Stimulated activated CD4-positive, alpha-beta T cell treated with anti-CD3 and anti-CD28 coated beads, TNF-alpha, amount 100 ng/mL, for 1 hour (primary cell): ENCODE results near the gene IGSF3.

Experiments used
- DNase-seq, 3 donors: peaks; one replicate each; pipeline ENCODE4 v3.0.0-alpha.2; 2020; ENCODE audit warnings: low read depth in 3 of 3, low spot score in 1 of 3

IGSF3 gene

GRCh38 chr1:116686723-116687352, 19.3 kb upstream of the IGSF3 start:
- DNase-seq: no peak

- DNase-seq: no peak
Measured at GRCh38 chr1:116686175-116686574, 18.6 kb upstream of the IGSF3 start.

- no peak for DNase-seq
Measured at GRCh38 chr1:116684575-116684974, 17.0 kb upstream of the IGSF3 start.

DNA sequence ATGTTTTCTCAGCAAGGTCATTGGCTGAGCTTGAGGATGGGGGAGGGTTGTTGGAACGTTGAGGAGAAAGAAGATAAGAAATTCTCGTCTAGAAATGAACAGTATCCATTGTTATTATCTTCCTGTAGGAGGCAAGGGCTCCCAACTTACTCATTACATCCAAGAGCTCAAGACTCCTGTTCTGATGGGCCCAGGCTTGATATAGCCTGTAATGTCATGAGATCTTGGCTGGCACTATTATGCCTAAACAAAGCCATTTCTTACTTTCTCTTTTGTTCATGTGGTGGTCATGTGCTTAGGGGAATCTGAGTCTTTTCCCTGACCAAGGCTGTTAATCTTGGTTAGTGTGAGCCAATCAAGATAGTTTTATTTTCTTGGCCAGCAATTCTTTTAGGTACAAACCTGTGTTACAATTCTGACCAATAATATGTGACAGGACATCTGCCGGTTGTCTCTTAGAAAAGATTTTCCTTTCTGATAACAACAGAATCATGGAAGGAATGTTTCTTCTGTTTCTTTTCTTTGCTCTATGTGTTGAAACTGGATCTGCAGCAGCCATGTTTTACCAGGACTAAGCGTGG, 15.2 kb upstream of the IGSF3 start:
- no peak for DNase-seq

DNA sequence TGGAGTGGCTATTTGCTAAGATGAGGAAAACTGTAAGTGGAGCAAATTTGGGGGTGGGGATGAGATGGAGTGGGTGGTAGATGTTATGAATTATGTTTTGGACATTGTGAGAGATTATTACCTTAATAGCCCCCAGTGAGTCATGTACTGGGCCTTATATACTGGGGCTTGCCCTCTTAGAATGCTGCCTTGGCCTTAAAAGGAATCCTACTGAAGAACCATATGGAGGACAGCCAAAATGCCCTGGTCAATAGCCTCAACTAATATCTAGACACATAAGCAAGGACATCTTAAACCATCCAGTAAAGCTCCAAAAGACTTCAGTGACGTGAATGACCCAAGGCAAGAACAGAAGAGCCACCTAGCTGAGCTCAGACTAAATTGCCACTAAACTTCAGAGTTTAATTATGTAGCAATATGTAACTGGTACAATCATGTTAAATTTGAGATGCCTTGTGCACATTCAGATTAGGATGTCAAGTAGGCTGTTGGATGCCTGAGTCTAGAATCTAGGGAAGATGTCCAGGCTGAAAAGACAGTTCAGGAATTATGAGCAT, 13.9 kb upstream of the IGSF3 start:
- no peak for DNase-seq

DNA sequence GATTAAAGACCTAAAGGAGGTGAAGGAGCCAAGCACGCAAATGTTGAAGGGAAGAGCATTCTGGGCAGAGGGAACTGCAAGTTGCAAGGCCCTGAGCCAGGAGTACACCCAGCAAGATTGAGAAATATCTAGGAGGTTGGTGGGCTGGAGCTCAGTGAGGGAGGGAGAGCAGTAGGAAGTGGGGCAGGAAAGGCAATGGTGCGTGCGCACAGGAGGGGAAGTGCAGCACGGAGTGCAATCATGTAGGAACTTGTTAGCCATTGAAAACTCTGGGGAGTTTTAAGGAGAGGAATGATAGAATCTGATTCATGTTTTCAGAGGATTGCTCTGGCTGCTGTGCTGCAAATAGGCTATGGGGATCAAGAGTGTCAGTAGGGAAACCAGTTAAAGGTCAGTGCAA, 13.2 kb upstream of the IGSF3 start:
- DNase-seq: no peak

DNA sequence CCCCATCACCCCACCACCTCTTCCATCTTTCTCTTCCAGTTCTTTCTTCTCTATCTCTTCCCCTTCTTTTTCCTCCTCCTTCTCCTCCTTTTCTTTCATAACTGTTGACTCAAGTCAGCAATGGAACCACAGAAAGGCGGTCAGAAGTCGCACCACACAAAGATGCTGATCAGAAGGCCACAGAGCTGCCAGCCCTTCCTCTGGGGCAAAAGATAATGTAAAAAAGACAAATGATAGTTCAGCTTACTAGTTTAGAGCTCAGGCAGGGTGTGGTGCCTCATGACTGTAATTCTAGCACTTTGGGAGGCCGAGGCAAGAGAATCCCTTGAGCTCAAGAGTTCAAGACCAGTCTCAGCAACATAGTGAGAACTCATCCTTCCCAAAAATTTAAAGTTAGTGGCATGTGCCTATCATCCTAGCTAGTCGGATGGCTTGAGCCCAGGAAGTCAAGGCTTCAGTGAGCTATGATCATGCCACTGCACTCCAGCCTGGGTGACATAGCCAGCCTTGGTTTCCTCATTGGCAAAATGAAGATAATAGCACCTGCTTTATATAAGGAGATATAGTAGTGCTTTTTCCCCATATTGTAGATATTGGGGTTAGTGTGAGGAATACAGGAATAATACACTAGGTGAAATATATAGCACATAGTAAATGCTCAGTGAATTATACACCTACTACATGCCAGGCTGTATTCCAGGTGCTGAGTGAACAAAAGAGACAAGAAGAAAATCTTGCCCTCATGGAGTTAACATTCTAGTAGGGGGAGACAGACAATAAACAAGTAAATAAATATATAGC, 12.5 kb upstream of the IGSF3 start:
- DNase-seq: no peak

- DNase-seq: no peak
Measured at GRCh38 chr1:116679091-116679827, 11.7 kb upstream of the IGSF3 start.

GRCh38 chr1:116678732-116679090, 11.2 kb upstream of the IGSF3 start:
- no peak for DNase-seq

- DNase-seq: no peak
Measured at GRCh38 chr1:116677474-116678062, 10.0 kb upstream of the IGSF3 start.

DNA sequence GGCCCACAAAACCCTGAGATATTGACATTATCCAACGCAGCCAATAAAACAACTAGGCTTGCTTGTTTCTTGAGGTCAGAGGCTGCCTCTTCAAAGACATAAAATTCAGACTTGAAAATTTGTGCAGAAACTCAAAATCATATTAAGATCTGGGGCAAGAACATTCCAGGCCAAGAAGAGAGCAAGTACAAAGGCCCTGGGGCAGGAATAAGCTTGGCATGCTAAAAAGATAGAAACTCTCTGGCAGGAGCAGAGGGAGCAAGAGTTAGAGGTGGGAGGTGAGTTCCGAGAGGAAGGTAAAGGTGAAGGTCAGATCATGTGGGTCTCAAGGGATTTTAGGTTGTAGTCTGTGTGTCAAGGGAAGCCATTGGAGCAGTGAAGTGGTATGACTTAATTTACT, 8.8 kb upstream of the IGSF3 start:
- DNase-seq: no peak

GRCh38 chr1:116674751-116675150, 7.2 kb upstream of the IGSF3 start:
- DNase-seq: no peak

GRCh38 chr1:116674011-116674531, 6.5 kb upstream of the IGSF3 start:
- DNase-seq: no peak

DNA sequence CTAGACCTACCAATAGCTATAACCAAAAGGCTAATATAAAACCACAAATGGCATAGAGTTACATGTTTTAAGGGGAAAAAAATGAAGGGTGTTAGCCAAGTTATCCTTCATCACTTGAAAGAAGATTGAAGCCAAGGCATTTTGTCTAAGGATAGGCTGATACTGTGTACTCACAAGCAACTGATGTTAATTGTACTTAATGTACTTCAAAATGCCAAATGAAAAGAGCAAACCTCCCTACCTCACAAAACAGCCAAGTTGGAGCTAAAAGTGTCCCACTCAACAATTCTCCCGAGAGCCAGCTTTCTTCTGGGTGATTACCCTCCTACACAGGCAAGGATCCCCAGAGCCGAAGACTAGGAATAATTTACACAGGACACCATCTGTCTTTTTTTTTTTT, 4.4 kb upstream of the IGSF3 start:
- DNase-seq: no peak

DNA sequence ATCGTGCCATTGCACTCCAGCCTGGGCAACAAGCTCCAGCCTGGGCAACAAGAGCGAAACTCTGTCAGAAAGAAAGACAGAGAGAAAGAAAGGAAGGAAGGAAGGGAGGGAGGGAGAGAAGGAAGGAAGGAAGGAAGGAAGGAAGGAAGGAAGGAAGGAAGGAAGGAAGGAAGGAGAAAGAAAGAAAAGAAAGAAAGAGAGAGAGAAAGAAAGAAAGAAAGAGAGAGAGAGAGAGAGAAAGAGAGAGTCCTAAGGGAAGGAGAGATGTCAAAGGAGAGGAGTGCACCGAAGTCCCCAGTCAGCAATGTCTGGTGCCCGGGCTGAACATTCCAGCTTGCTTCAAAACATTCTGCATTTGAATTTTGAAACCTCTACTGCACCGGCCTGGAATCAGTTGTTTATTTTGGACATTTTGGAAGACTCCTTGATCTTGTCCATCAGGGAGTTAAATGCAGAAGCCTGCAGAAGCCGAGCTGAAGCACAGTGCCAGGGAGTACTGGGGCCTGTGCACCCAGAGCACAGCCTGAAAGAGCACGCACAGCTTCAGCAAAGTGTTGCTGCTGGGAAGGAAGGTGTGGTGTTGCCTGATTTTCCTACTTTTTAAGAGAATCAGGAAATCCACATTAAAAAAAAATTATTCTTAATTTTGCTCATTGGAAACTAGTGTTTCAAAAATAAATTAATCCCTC, 3.7 kb upstream of the IGSF3 start:
- no peak for DNase-seq

DNA sequence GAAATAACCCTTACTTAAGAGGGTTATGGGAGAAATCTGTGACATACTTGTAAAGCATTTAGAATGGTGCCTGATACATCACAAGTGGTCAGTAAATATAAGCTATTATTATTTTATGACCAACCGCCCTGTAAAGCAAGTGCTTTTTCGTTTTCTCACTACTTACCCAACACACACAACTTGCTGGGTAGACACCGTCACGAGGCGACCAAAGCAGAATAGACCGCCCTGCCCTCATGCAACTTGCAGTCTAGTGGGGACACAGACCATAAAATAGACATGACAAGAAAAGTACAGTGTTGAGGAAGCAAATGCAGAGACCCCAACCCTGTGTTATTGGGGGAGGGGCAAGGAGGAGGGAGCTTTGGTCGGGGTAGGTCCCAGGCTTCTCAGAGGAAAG, 744 bp upstream of the IGSF3 start:
- DNase-seq: no peak

DNA sequence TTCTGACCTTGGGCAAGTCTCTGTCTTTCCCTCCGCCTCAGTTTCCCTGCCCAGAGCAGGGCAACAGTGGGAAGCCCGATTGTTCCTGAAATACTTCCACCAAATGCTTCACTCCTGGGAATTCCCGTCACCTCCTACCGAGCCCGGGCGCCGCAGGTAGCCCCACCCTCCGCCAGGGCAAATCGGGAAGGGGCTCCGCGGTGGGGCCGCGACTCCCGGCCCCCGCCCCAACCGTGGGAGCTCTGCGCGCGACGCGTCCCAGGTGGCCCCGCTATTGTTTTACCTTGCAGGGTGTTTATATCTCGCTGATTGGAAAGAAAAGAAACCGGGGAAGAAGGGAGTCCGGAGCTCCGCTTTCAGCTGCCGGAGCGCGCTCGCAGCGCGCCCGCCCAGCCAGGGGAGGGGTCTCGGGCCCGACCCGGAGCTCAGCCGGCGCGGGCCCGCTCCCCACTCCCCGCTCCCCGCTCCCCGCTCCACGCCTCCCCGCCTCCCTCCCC, 407 bp downstream of the IGSF3 start:
- no peak for DNase-seq

- no peak for DNase-seq
Measured at GRCh38 chr1:116666187-116667077, 1.1 kb downstream of the IGSF3 start.

GRCh38 chr1:116664978-116665371, 2.6 kb downstream of the IGSF3 start:
- DNase-seq: no peak
